Measurements from ENCODE around the gene LPXN. TPM values are rescaled to one million over a fixed set of nuclear protein-coding genes. Genes with fewer than 3 reads are reported as not detected.

LPXN gene
- 6.6 and 10.7 TPM in 2 replicates for total RNA-seq
- polyA plus RNA-seq (2012), result 5.6 TPM

- DNase-seq (ENCODE audit: low read depth), result peak; percentile 77
Observed at GRCh38 chr11:58575377-58576020, at the start of gene LPXN. TSS of gene LPXN (minus strand) at chr11:58575856. CDS start at chr11:58575772, 84 bp downstream.

GRCh38 chr11:58625086-58625485, 49.4 kb upstream of the LPXN start:
- peak; percentile 86 for DNase-seq (ENCODE audit: low read depth)

- peak; percentile 37 for DNase-seq (ENCODE audit: low read depth)
Observed at GRCh38 chr11:58622344-58622743, 46.7 kb upstream of the LPXN start, which contains the start of gene CNTF. TSS of gene CNTF (plus strand) at chr11:58622665. CDS start at chr11:58622753, 88 bp downstream.

- DNase-seq (ENCODE audit: low read depth), result no peak
Observed at GRCh38 chr11:58621586-58622262, 46.1 kb upstream of the LPXN start.

GRCh38 chr11:58617976-58618557, 42.4 kb upstream of the LPXN start:
- DNase-seq (ENCODE audit: low read depth), result no peak

- DNase-seq (ENCODE audit: low read depth), result peak; percentile 90
Observed at GRCh38 chr11:58616594-58616993, 40.9 kb upstream of the LPXN start.

GRCh38 chr11:58615559-58615958, 39.9 kb upstream of the LPXN start:
- DNase-seq (ENCODE audit: low read depth), result no peak

- no peak for DNase-seq (ENCODE audit: low read depth)
Observed at GRCh38 chr11:58613228-58613627, 37.6 kb upstream of the LPXN start.

GRCh38 chr11:58609723-58610122, 34.1 kb upstream of the LPXN start:
- DNase-seq (ENCODE audit: low read depth), result no peak

GRCh38 chr11:58608331-58608730, 32.7 kb upstream of the LPXN start:
- DNase-seq (ENCODE audit: low read depth), result no peak

GRCh38 chr11:58606930-58607714, 31.5 kb upstream of the LPXN start:
- no peak for DNase-seq (ENCODE audit: low read depth)

GRCh38 chr11:58600510-58600909, 24.9 kb upstream of the LPXN start:
- DNase-seq (ENCODE audit: low read depth), result no peak

GRCh38 chr11:58597486-58598144, 22.0 kb upstream of the LPXN start:
- no peak for DNase-seq (ENCODE audit: low read depth)

- DNase-seq (ENCODE audit: low read depth), result no peak
Observed at GRCh38 chr11:58596621-58597020, 21.0 kb upstream of the LPXN start.

- DNase-seq (ENCODE audit: low read depth), result no peak
Observed at GRCh38 chr11:58594826-58595225, 19.2 kb upstream of the LPXN start.

- DNase-seq (ENCODE audit: low read depth), result no peak
Observed at GRCh38 chr11:58592760-58593472, 17.3 kb upstream of the LPXN start.

- DNase-seq (ENCODE audit: low read depth), result no peak
Observed at GRCh38 chr11:58591659-58592058, 16.0 kb upstream of the LPXN start.

- DNase-seq (ENCODE audit: low read depth), result no peak
Observed at GRCh38 chr11:58586998-58587397, 11.3 kb upstream of the LPXN start.

GRCh38 chr11:58582437-58582836, 6.8 kb upstream of the LPXN start:
- DNase-seq (ENCODE audit: low read depth), result no peak

- DNase-seq (ENCODE audit: low read depth), result peak; percentile 8
Observed at GRCh38 chr11:58580311-58580710, 4.7 kb upstream of the LPXN start.
